Measurements from ENCODE around the gene EFNA5. TPM values are rescaled to one million over a fixed set of nuclear protein-coding genes. Genes with fewer than 3 reads are reported as not detected.
"Not testable (repeated sequence)": the region's sequence is repeated elsewhere in the genome, so short reads cannot be mapped to it uniquely, and the experiment has no call there.

The EFNA5 gene
- polyA plus RNA-seq, 2 donors, result 3.4 to 4.9 TPM

DNA sequence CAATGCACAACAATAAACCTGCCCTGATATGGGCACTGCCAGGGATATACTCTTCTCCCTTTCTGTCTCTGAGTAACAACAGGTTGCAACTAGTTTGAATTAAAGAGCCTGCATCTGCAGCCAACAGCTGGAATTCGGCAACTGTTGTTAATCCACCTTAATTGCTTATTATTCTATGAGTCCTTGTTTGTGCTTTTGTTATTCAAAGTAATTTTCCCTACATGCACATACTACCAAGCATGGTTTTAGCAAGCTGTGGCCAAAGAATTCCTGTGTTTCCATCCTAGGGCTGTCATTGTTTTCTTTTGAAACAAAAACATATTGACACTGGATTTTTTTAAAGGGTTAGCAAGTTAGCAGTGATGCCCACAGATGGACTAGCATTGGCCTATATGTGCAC is 171.5 kb downstream of the EFNA5 start:
- Histone ChIP-seq H3K4me3 (ENCODE audit: low read depth in 1 of 2, low read length in 2 of 2) (no peak overlapping the region), H3K36me3 (ENCODE audit: control insufficient read depth in 2 of 2, insufficient read depth in 2 of 2, low read length in 1 of 2) (peaks cover 0 to 2% of the 10 kb centered on the region in 2 donors), H3K27me3 (ENCODE audit: control insufficient read depth in 1 of 2, insufficient read depth in 2 of 2, low read length in 2 of 2) (no peaks in the 10 kb centered on the region), H3K9me3 (ENCODE audit: control insufficient read depth in 2 of 2, insufficient read depth in 1 of 2, low read depth in 1 of 2, low read length in 1 of 2) (no peaks in the 10 kb centered on the region), H3K27ac (ENCODE audit: low read depth in 2 of 2, low read length in 1 of 2) (no peak overlapping the region), H3K4me1 (ENCODE audit: control insufficient read depth in 2 of 2, insufficient read depth in 2 of 2, low read length in 1 of 2) (no peaks in the 10 kb centered on the region)
- WGBS, 2 donors, result 37 to 65% methylated on average over 1 of the region's 1 CpG

DNA sequence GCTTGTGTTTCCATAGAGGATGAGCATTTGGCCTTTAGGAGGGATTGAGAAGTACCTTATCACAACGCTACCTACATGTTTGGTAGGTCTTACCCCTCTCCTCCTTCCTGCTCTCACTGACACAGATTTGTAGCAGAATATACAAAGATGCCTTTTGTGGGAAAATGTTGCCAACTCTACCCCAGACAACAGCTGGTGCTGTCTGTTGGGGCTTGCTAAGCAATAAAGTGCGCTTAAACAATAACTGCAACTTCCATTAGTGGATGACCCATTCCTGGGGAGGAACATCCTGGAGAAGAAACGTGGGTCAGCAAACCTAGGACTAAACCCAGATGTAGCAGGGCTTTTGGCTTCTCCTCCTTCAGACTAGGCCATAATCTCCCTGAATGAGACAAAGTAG is 174.3 kb downstream of the EFNA5 start:
- no peak overlapping the region for H3K4me3 ChIP-seq (ENCODE audit: low read depth in 1 of 2, low read length in 2 of 2)
- 88 to 94% methylated on average over 3 of the region's 3 CpGs for WGBS, 2 donors
- H3K27ac ChIP-seq (ENCODE audit: low read depth in 2 of 2, low read length in 1 of 2), result no peak overlapping the region
- H3K36me3 ChIP-seq (ENCODE audit: control insufficient read depth in 2 of 2, insufficient read depth in 2 of 2, low read length in 1 of 2), result no peaks in the 10 kb centered on the region
- H3K4me1 ChIP-seq (ENCODE audit: control insufficient read depth in 2 of 2, insufficient read depth in 2 of 2, low read length in 1 of 2), result no peaks in the 10 kb centered on the region
- H3K9me3 ChIP-seq (ENCODE audit: control insufficient read depth in 2 of 2, insufficient read depth in 1 of 2, low read depth in 1 of 2, low read length in 1 of 2), result no peaks in the 10 kb centered on the region
- no peaks in the 10 kb centered on the region for H3K27me3 ChIP-seq (ENCODE audit: control insufficient read depth in 1 of 2, insufficient read depth in 2 of 2, low read length in 2 of 2)

DNA sequence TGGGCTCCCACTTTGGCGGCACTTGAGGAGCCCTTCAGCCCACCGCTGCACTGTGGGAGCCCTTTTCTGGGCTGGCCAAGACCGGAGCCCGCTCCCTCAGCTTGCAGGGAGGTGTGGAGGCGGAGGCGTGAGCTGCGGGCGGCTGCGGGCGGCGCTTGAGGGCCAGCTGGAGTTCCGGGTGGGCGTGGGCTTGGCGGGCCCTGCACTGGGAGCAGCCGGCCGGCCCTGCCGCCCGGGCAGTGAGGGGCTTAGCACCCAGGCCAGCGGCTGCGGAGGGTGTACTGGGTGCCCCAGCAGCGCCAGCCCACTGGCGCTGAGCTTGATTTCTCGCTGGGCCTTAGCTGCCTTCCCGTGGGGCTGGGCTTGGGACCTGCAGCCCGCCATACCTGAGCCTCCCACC is 176.6 kb downstream of the EFNA5 start:
- H3K27ac ChIP-seq (ENCODE audit: low read depth in 2 of 2, low read length in 1 of 2); H3K4me1 ChIP-seq (ENCODE audit: control insufficient read depth in 2 of 2, insufficient read depth in 2 of 2, low read length in 1 of 2); H3K27me3 ChIP-seq (ENCODE audit: control insufficient read depth in 1 of 2, insufficient read depth in 2 of 2, low read length in 2 of 2); H3K36me3 ChIP-seq (ENCODE audit: control insufficient read depth in 2 of 2, insufficient read depth in 2 of 2, low read length in 1 of 2); H3K4me3 ChIP-seq (ENCODE audit: low read depth in 1 of 2, low read length in 2 of 2); H3K9me3 ChIP-seq (ENCODE audit: control insufficient read depth in 2 of 2, insufficient read depth in 1 of 2, low read depth in 1 of 2, low read length in 1 of 2): not testable (repeated sequence)
- WGBS, 2 donors, result 92 to 97% methylated on average over 25 of the region's 25 CpGs

DNA sequence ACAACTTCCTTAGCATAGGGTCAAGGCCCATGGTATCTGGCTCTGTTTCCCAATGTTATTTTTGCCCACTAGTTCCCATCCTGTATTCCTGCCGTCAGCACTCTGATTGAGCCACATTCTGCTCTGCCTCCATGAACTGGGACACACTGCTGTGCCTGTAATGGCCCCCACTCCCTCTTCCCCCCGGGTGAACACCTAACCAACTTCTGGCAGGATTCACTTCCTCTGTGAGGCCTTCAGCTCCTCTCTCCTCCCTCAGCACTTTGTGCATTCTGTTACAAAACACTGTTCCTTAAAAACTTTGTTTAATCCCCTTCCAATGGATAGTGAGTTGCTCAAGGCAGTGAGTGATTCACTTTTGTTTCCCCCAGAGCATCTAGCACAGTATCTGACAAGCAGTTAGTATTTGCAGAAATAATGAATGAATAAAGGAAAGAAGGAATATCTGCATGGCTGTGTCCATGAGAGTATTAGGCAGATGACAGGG is 183.6 kb downstream of the EFNA5 start:
- Histone ChIP-seq H3K9me3 (ENCODE audit: control insufficient read depth in 2 of 2, insufficient read depth in 1 of 2, low read depth in 1 of 2, low read length in 1 of 2) (no peaks in the 10 kb centered on the region), H3K27me3 (ENCODE audit: control insufficient read depth in 1 of 2, insufficient read depth in 2 of 2, low read length in 2 of 2) (no peaks in the 10 kb centered on the region), H3K36me3 (ENCODE audit: control insufficient read depth in 2 of 2, insufficient read depth in 2 of 2, low read length in 1 of 2) (no peaks in the 10 kb centered on the region), H3K4me1 (ENCODE audit: control insufficient read depth in 2 of 2, insufficient read depth in 2 of 2, low read length in 1 of 2) (no peaks in the 10 kb centered on the region), H3K27ac (ENCODE audit: low read depth in 2 of 2, low read length in 1 of 2) (peak overlapping the region; percentile 3 to 37), H3K4me3 (ENCODE audit: low read depth in 1 of 2, low read length in 2 of 2) (no peak overlapping the region)
- 34 to 37% methylated on average over 2 of the region's 2 CpGs for WGBS, 2 donors

DNA sequence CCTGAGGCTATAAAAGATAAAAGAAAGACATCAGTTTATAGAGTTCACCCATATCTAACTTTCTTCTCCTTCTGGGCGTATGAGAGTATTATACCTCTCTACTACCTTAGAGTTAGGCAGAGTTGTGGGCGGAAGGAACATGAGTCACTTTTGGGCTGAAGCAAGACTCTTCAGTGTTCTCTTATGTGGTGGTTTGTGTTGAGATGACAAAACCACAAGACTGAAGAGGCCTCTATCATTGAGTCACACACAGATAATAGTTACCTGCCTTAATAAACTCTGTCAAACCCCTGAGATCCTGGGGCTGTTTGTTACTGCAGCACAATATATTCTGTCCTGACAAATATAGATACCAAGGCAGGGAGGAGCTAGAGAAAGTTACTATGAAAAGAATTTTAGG is 184.2 kb downstream of the EFNA5 start:
- Histone ChIP-seq H3K9me3 (ENCODE audit: control insufficient read depth in 2 of 2, insufficient read depth in 1 of 2, low read depth in 1 of 2, low read length in 1 of 2) (no peaks in the 10 kb centered on the region), H3K4me1 (ENCODE audit: control insufficient read depth in 2 of 2, insufficient read depth in 2 of 2, low read length in 1 of 2) (no peaks in the 10 kb centered on the region), H3K27me3 (ENCODE audit: control insufficient read depth in 1 of 2, insufficient read depth in 2 of 2, low read length in 2 of 2) (no peaks in the 10 kb centered on the region), H3K4me3 (ENCODE audit: low read depth in 1 of 2, low read length in 2 of 2) (no peak overlapping the region), H3K27ac (ENCODE audit: low read depth in 2 of 2, low read length in 1 of 2) (peak overlapping the region in 1 of 2 donors; percentile 3), H3K36me3 (ENCODE audit: control insufficient read depth in 2 of 2, insufficient read depth in 2 of 2, low read length in 1 of 2) (no peaks in the 10 kb centered on the region)
- 55 to 70% methylated on average over 2 of the region's 2 CpGs for WGBS, 2 donors

DNA sequence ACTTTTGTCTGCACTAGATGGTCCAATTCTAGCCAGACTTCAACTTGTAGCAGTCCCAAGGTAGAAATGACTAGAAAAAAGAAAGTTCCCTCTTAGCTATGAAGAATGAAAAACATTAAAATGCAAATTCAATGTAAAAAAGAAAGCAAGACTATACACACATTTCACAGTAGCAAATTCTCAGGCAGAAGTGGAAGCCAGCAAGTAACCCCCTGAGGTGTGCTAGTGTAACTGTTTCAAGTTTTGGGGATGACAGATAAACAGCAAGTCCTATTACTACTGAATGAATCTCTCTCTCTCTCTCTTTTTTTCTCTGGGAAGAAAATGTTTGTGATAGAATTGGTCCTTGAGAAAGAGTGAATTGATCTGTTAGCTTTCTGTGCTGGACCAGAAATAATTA is 185.6 kb downstream of the EFNA5 start:
- Histone ChIP-seq H3K9me3 (ENCODE audit: control insufficient read depth in 2 of 2, insufficient read depth in 1 of 2, low read depth in 1 of 2, low read length in 1 of 2) (no peaks in the 10 kb centered on the region), H3K4me1 (ENCODE audit: control insufficient read depth in 2 of 2, insufficient read depth in 2 of 2, low read length in 1 of 2) (no peaks in the 10 kb centered on the region), H3K4me3 (ENCODE audit: low read depth in 1 of 2, low read length in 2 of 2) (no peak overlapping the region), H3K27me3 (ENCODE audit: control insufficient read depth in 1 of 2, insufficient read depth in 2 of 2, low read length in 2 of 2) (no peaks in the 10 kb centered on the region), H3K36me3 (ENCODE audit: control insufficient read depth in 2 of 2, insufficient read depth in 2 of 2, low read length in 1 of 2) (no peaks in the 10 kb centered on the region), H3K27ac (ENCODE audit: low read depth in 2 of 2, low read length in 1 of 2) (no peak overlapping the region)

DNA sequence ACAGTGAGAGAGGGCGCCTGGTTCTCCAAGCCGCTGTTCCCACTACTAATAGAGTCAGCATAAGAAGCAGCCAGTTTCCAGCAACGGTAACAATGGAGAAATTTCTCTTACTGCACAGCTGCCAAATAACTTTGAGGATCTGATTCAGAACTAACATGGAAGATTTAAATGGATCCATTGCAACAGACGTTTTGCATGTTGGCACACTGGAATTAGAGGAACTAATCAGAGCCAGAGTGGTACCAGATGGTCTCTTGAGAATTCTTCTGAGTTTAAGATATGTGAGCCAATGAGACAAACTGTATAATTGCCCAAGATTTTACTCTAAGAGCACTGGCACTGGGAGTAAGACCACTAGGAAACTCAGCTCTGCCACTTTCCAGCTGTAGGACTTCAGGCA is 186.5 kb downstream of the EFNA5 start:
- WGBS, 2 donors, result 70 to 80% methylated on average over 4 of the region's 4 CpGs
- no peaks in the 10 kb centered on the region for H3K27me3 ChIP-seq (ENCODE audit: control insufficient read depth in 1 of 2, insufficient read depth in 2 of 2, low read length in 2 of 2)
- no peak overlapping the region for H3K4me3 ChIP-seq (ENCODE audit: low read depth in 1 of 2, low read length in 2 of 2)
- H3K9me3 ChIP-seq (ENCODE audit: control insufficient read depth in 2 of 2, insufficient read depth in 1 of 2, low read depth in 1 of 2, low read length in 1 of 2), result no peaks in the 10 kb centered on the region
- H3K27ac ChIP-seq (ENCODE audit: low read depth in 2 of 2, low read length in 1 of 2), result no peak overlapping the region
- H3K36me3 ChIP-seq (ENCODE audit: control insufficient read depth in 2 of 2, insufficient read depth in 2 of 2, low read length in 1 of 2), result no peaks in the 10 kb centered on the region
- no peaks in the 10 kb centered on the region for H3K4me1 ChIP-seq (ENCODE audit: control insufficient read depth in 2 of 2, insufficient read depth in 2 of 2, low read length in 1 of 2)

DNA sequence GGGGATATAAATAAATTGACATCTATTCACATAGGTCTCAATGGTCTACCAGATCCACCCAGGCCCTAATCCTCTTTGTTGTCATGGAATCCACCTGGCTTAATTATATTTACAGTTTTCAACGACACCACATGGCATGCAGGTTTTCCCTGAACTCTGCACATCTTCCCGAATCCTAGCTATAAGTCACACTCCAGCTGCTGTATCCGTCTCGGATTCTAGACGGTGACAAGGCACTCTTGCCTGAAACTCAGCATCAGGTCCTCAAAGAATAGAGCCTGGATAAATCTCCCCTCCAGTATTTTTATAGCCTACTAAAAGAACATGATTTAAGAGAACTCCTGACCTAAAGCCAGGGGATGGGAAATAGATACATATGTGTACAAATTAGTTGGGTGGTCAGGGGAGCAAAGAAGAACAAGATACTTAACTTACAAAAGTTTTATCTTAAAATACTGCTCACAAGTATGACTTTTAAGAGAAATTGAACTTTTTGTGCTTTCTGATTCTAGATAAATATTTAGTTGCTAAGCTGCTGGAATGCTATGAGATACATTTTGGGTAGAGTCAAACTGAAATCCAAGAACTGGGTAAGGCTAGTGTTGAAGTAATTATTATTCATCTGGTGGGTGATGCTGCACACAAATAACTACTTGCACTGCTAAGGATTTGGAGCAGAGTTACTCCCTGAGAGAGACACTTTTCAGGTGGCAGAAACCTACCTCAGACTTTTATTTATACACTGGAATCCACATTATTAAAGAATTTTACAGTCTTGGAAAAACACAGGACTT is 187.3 kb downstream of the EFNA5 start:
- H3K9me3 ChIP-seq (ENCODE audit: control insufficient read depth in 2 of 2, insufficient read depth in 1 of 2, low read depth in 1 of 2, low read length in 1 of 2), result no peaks in the 10 kb centered on the region
- WGBS, 2 donors, result 75% methylated on average over 5 of the region's 5 CpGs
- H3K4me3 ChIP-seq (ENCODE audit: low read depth in 1 of 2, low read length in 2 of 2), result no peak overlapping the region
- H3K27me3 ChIP-seq (ENCODE audit: control insufficient read depth in 1 of 2, insufficient read depth in 2 of 2, low read length in 2 of 2), result no peaks in the 10 kb centered on the region
- H3K4me1 ChIP-seq (ENCODE audit: control insufficient read depth in 2 of 2, insufficient read depth in 2 of 2, low read length in 1 of 2), result no peaks in the 10 kb centered on the region
- H3K27ac ChIP-seq (ENCODE audit: low read depth in 2 of 2, low read length in 1 of 2), result no peak overlapping the region
- no peaks in the 10 kb centered on the region for H3K36me3 ChIP-seq (ENCODE audit: control insufficient read depth in 2 of 2, insufficient read depth in 2 of 2, low read length in 1 of 2)

DNA sequence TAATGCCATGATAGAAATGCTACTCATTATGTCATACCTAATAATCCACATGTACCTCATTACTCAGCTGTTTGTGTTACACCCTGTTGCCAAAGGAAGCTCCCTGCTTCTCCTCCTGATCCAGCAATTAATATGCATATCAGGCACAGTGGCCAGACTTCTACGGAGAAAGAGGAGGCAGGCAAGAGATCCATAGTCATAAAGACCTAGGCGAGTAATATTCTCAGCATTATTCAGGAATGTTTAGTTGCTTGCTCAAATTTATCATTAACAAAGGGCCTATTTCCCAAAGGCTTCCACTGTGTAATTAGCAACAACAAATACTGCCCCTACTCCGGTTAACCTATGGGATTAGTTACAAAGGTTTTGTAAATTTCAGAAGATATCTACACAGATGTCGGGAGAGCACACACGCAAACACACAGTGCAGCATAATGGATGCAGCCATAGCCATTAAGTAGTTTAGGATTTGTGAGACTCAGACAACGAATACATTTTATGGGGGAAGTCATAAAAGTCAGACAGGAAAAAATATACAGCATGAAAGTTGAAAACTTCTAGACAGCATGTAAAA is 192.6 kb downstream of the EFNA5 start:
- Histone ChIP-seq H3K4me3 (ENCODE audit: low read depth in 1 of 2, low read length in 2 of 2) (no peak overlapping the region), H3K9me3 (ENCODE audit: control insufficient read depth in 2 of 2, insufficient read depth in 1 of 2, low read depth in 1 of 2, low read length in 1 of 2) (no peaks in the 10 kb centered on the region), H3K27ac (ENCODE audit: low read depth in 2 of 2, low read length in 1 of 2) (peak overlapping the region; percentile 17 to 72), H3K4me1 (ENCODE audit: control insufficient read depth in 2 of 2, insufficient read depth in 2 of 2, low read length in 1 of 2) (peaks cover 0 to 2% of the 10 kb centered on the region in 2 donors), H3K36me3 (ENCODE audit: control insufficient read depth in 2 of 2, insufficient read depth in 2 of 2, low read length in 1 of 2) (no peaks in the 10 kb centered on the region), H3K27me3 (ENCODE audit: control insufficient read depth in 1 of 2, insufficient read depth in 2 of 2, low read length in 2 of 2) (no peaks in the 10 kb centered on the region)
- WGBS, 2 donors, result 78 to 85% methylated on average over 6 of the region's 6 CpGs

DNA sequence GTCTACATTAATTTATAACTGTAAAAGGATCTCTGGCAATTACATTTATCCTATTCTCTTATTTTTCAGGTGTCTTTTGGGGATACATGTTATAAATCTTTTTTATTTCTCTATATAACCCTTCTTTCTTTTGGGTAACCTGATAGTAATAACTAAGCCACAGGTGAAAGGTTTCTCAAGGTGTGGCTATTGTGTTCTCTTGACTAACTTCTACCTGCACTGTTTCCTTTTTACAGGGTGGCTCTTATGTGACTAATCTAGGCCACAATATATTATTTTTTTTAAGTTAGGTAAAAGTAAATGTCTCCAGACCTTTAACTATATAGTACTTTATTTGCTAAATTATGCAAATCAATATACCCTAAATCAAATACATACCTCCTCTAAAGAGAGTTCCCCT is 193.2 kb downstream of the EFNA5 start:
- Histone ChIP-seq H3K4me3 (ENCODE audit: low read depth in 1 of 2, low read length in 2 of 2) (no peak overlapping the region), H3K36me3 (ENCODE audit: control insufficient read depth in 2 of 2, insufficient read depth in 2 of 2, low read length in 1 of 2) (no peaks in the 10 kb centered on the region), H3K27ac (ENCODE audit: low read depth in 2 of 2, low read length in 1 of 2) (peak overlapping the region in 1 of 2 donors; percentile 72), H3K4me1 (ENCODE audit: control insufficient read depth in 2 of 2, insufficient read depth in 2 of 2, low read length in 1 of 2) (peaks cover 0 to 3% of the 10 kb centered on the region in 2 donors), H3K9me3 (ENCODE audit: control insufficient read depth in 2 of 2, insufficient read depth in 1 of 2, low read depth in 1 of 2, low read length in 1 of 2) (no peaks in the 10 kb centered on the region), H3K27me3 (ENCODE audit: control insufficient read depth in 1 of 2, insufficient read depth in 2 of 2, low read length in 2 of 2) (no peaks in the 10 kb centered on the region)

Measured in esophagus (tissue), 2 donors.